Spleen (tissue), 7 donors: ENCODE data around the gene RND3.

ENCODE experiments used
- POLR2AphosphoS5 ChIP-seq, 3 donors: sonication (generic); formaldehyde crosslinking; IDR thresholded peaks; one replicate each; pipeline ENCODE4 v1.5.1; 2017; ENCODE audit warnings: antibody characterized with exemption in 3 of 3
- TF ChIP-seq, protein P1 (sequence below), 11 experiments: fragments of 200-600 bp in 7 of 11; fragments of 450-650 bp in 4 of 11; sonication (generic) in 4 of 11; IDR thresholded peaks in 8 of 11; conservative IDR thresholded peaks in 3 of 11; 1 replicate in 7 of 11; 2 replicates in 4 of 11; pipeline versions ENCODE4 v1.4.0 to v1.8.0; 2016 to 2021; ENCODE audit warnings: antibody characterized with exemption in 11 of 11, inconsistent platforms in 4 of 11, mild to moderate bottlenecking in 1 of 11
- donor health status: DM: no; HTN: no; CAD: no; lungs with moderate emphysema.
- donor health status: DM: no; HTN: no; CAD: no.
- donor health status: DM: no; HTN: no; CAD: no.

DNA sequence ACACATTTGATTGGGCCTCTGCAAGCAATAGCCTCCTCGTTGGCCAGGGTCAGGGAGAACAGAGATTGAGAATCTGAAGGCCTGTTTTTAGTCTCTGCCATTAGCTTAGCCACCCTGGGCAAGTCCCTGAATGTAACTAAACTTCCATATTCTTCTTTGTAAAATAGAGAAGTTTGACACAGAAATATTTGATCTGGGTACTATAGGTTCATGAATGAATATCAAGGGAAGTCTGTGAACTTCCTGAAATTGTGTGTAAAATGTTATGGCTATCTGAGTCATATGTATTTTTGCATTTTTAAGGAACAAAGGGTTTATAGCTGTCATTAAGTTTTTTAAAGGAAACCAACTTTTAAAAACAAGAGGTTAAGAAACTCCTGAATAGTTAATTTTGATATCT is 23.2 kb downstream of the RND3 start:
- TF ChIP-seq, protein P1, sequence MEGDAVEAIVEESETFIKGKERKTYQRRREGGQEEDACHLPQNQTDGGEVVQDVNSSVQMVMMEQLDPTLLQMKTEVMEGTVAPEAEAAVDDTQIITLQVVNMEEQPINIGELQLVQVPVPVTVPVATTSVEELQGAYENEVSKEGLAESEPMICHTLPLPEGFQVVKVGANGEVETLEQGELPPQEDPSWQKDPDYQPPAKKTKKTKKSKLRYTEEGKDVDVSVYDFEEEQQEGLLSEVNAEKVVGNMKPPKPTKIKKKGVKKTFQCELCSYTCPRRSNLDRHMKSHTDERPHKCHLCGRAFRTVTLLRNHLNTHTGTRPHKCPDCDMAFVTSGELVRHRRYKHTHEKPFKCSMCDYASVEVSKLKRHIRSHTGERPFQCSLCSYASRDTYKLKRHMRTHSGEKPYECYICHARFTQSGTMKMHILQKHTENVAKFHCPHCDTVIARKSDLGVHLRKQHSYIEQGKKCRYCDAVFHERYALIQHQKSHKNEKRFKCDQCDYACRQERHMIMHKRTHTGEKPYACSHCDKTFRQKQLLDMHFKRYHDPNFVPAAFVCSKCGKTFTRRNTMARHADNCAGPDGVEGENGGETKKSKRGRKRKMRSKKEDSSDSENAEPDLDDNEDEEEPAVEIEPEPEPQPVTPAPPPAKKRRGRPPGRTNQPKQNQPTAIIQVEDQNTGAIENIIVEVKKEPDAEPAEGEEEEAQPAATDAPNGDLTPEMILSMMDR (IDR thresholded peaks at IDR 0.05 in 8 of 11, conservative IDR thresholded peaks at IDR 0.05 in 3 of 11), result no peak
- TF ChIP-seq POLR2AphosphoS5 (IDR thresholded peaks at IDR 0.05), result no peak
